Activated T-cell treated with anti-CD3 and anti-CD28 coated beads for 24 hours (primary cell): Measurements from ENCODE around the gene TAF15.

Experiments used
- DNase-seq: peaks from one replicate; pipeline ENCODE4 v3.0.0-alpha.2; 2020; ENCODE audit warnings: low read depth

The TAF15 gene

GRCh38 chr17:35821308-35821707 lies 12.0 kb downstream of the TAF15 start:
- DNase-seq = no peak

GRCh38 chr17:35825206-35825605 lies 15.9 kb downstream of the TAF15 start:
- no peak for DNase-seq

DNA sequence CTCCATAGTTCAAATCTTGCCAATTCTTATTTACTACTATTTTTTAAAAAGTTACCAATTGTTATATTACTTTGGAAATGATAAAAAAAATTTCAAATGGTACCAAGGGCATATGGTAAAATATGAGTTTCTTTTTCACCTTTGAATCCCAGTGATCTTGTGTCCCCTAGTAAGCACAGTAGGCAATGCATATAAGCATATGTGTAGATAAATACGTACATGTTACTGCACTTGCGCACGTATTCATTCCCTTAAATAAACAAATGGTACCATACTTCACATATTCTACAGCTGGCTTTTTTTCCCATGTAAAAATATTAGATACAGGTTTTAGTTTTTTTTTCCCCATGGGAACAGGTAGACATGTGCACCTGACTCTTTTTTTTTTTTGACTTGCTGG lies 31.8 kb downstream of the TAF15 start:
- DNase-seq = no peak

- DNase-seq = no peak
These were observed 32.2 kb downstream of the TAF15 start for GRCh38 chr17:35841505-35841904.

DNA sequence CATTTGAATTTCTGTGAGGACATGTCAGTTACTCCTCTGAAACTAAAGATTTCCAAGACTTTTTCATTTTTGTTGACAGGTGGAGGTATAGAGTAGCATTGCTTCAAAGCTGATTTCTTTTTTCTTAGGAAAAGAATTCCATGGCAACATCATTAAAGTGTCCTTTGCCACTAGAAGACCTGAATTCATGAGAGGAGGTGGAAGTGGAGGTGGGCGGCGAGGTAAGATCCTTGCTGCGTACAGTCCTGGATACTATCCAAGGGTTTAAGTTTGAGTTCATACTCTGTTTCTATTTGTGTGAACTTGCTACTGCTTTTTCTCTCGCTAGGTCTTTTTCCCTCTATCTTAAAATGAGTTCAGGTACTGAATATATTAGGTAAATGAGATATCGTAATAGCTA lies 33.0 kb downstream of the TAF15 start:
- DNase-seq = no peak

GRCh38 chr17:35843698-35844097 lies 34.4 kb downstream of the TAF15 start:
- no peak for DNase-seq

DNA sequence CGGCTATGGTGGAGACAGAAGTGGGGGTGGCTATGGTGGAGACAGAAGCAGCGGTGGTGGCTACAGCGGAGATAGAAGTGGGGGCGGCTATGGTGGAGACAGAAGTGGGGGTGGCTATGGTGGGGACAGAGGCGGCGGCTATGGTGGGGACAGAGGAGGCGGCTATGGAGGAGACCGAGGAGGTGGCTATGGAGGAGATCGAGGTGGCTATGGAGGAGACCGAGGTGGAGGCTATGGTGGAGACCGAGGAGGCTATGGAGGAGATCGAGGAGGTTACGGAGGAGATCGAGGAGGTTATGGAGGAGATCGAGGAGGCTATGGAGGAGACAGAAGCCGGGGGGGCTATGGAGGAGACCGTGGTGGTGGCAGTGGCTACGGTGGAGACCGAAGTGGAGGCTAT lies 35.3 kb downstream of the TAF15 start:
- DNase-seq = no peak

DNA sequence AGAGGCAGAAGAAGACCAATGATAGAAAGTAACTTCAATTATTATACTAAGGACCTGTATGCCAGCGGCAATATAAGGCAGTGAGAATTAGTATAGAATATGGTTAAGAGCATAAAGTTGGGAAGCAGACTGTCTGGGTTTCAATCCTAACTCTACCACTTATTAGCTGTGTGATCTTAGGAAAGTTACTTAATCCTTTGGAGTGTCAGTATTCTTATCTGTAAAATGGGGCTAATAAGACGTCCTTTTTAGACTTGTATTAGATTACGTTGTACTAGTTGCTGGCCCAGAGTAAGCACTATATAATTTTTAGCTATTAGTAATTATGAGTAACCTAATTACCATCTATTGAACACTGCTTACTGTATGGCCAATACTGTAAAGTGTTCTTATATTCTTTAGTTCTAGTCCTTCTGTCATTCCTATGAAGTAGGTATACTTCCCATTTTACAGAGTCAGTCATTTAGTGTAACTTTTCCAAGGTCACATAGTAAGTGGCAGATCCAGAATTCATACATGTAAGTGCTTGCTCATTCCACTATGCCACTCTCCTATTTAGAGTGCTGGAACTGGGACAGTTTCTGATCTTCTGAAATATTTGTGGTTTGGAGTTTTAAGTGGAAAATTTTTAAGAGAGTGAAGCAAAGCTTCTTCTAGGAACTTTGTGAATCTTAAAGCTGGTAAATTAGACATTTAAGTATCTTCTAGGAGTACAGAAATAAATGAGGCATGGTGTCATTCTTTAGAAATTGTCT lies 36.9 kb downstream of the TAF15 start:
- DNase-seq = no peak

DNA sequence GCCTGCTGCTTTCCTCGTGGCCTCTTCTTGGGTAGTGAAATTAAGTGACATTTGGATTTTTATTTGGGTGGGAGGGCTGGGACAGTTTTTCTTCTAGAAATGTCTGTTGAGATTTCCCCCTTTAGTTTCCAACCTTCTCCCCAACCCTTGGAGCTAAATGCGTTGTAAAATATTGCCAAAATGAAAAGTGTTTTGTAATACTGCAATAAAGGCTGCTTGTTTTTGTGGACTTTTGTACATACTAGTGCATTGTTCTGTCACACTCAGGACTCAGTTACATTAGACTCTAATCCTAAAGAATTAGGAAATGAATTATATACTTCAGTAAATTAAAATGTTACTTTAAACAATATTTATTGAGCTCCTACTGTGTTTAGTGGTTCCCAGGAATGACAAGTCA lies 37.7 kb downstream of the TAF15 start:
- no peak for DNase-seq

DNA sequence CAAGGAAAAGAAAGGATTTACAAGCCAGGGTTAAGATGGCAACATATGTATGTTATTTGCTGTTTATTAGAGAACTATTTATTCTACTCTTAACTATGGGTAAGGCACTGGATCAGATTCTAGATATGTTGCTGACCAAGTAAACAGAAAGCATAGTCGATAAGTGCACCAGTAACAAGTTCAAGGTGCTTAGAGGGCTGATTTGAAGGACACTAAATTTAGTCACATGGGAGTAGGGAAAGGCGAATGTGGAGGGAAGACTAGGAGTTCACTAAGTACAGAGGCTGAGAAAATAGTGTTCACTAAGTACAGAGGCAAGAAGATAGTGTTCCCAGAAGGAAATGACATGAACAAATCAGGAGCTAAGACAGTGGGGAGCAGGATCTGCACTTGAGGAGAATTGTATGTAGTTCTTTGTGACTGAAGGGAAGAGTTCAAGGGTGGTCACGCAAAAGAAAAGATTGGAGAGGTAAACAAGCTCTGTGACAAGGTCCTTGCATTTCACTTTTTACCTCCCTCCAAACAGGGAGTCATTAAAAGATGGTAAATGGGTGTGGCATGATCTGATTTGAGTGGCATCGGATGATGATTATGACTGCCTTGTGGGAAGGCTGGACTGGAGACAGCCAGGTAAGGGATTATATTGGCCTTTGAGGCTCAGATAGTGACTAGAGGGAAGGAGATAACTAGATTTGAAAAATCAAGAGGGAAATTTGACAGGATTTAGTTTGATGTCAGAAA lies 38.5 kb downstream of the TAF15 start:
- DNase-seq = no peak

GRCh38 chr17:35849469-35850348 lies 40.4 kb downstream of the TAF15 start:
- peak; percentile 46 for DNase-seq

GRCh38 chr17:35855965-35856364 lies 46.7 kb downstream of the TAF15 start:
- DNase-seq = no peak

DNA sequence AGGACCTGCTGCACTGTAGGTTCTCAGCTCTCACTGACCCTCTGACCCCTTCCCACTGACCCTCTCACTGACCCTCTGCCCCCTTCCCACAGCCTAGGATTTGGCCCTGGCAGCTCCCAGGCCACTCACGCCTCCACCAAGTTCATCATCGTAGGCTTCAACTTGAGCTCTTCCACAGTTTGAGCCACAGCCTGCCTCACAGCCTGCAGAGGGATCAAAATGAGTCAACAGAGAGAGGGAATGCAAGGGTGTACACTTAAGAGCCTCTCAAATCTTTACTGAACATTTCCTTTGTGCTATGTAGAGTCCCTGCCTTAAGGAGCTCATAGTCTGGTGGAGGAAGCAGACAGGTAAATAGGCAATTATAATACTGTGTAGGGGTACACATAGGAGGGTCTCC lies 47.3 kb downstream of the TAF15 start:
- DNase-seq = no peak

- DNase-seq = no peak
These were observed 55.6 kb downstream of the TAF15 start for GRCh38 chr17:35864853-35865252.

DNA sequence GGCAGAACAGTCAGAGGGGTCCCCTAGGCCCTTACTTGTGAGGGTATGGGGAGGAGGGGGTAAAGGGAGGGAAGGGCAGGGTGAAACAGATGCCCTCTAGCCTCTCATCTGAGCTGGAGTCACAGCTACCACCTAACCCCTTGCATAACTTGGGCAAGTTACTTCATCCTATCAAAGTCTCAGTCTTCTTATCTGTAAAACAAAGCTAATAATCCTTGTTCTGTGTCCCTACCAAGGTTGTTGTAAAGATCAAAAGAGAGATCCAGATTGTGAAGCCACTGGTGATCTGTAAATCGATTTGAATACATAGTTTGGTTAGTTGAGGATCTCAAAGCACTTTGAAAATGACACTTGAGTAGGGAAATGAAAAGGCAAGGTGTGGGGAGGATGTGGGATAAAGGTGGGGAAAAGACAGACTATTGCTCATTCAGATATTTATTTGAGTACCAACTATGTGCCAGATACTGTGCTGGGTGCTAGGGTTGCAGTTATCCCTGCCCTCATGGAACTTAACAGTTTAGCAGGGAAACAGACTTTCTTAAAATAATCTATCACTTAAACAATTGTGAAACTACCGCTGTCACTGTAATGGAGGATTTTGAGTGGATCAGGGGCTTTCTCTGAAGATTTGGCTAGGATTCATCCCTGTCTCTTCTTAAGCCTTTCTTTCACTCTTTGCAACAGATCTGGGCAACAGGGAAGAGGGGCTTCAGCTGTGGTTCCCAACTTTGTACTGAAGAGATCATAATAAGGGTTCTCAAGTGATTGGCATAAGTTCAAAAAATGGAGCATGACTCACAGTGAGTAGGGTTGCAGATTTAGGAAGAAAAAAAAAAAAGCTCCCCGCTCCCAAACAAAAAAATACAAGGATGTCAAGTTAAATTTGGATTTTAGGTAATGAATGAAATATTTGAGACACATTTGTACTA lies 56.4 kb downstream of the TAF15 start:
- no peak for DNase-seq

GRCh38 chr17:35866341-35866950 lies 57.2 kb downstream of the TAF15 start:
- DNase-seq = no peak

- no peak for DNase-seq
These were observed 58.3 kb downstream of the TAF15 start for GRCh38 chr17:35867574-35867973.

DNA sequence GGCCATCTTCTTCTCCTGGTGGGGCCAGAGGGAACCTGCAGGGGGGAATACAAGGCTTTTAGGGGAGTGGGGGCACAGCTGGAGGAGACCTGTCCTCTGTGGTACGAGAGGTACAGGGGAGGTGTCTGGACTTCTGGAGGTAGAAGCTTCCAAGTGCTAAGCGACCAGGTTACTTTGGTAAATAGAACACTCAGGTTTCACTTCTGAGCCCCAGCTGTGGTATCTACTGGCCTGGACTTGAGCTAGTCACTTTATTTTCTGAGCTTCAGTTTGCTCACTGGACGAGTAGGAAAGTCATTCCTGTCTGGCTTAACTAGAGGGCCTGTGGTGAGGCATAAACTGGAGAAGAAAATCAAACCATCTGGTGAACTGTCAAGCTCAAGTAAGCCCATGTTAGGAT lies 59.5 kb downstream of the TAF15 start, which contains the start of gene HEATR9:
TSS of gene HEATR9 (minus strand) at position 155 of the 400 bp plus-strand sequence. CDS start at position 6, 149 bp downstream.
- no peak for DNase-seq

GRCh38 chr17:35870906-35871819 lies 61.9 kb downstream of the TAF15 start:
- no peak for DNase-seq
